GM19240 (cell line): Measurements from ENCODE around the gene INPP5F.

Experiments used
- DNase-seq: peaks from one replicate; pipeline ENCODE4 v3.0.0; 2011; ENCODE audit warnings: low spot score; ENCODE audit not compliant: insufficient read length

INPP5F gene, protein sequence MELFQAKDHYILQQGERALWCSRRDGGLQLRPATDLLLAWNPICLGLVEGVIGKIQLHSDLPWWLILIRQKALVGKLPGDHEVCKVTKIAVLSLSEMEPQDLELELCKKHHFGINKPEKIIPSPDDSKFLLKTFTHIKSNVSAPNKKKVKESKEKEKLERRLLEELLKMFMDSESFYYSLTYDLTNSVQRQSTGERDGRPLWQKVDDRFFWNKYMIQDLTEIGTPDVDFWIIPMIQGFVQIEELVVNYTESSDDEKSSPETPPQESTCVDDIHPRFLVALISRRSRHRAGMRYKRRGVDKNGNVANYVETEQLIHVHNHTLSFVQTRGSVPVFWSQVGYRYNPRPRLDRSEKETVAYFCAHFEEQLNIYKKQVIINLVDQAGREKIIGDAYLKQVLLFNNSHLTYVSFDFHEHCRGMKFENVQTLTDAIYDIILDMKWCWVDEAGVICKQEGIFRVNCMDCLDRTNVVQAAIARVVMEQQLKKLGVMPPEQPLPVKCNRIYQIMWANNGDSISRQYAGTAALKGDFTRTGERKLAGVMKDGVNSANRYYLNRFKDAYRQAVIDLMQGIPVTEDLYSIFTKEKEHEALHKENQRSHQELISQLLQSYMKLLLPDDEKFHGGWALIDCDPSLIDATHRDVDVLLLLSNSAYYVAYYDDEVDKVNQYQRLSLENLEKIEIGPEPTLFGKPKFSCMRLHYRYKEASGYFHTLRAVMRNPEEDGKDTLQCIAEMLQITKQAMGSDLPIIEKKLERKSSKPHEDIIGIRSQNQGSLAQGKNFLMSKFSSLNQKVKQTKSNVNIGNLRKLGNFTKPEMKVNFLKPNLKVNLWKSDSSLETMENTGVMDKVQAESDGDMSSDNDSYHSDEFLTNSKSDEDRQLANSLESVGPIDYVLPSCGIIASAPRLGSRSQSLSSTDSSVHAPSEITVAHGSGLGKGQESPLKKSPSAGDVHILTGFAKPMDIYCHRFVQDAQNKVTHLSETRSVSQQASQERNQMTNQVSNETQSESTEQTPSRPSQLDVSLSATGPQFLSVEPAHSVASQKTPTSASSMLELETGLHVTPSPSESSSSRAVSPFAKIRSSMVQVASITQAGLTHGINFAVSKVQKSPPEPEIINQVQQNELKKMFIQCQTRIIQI

DNA sequence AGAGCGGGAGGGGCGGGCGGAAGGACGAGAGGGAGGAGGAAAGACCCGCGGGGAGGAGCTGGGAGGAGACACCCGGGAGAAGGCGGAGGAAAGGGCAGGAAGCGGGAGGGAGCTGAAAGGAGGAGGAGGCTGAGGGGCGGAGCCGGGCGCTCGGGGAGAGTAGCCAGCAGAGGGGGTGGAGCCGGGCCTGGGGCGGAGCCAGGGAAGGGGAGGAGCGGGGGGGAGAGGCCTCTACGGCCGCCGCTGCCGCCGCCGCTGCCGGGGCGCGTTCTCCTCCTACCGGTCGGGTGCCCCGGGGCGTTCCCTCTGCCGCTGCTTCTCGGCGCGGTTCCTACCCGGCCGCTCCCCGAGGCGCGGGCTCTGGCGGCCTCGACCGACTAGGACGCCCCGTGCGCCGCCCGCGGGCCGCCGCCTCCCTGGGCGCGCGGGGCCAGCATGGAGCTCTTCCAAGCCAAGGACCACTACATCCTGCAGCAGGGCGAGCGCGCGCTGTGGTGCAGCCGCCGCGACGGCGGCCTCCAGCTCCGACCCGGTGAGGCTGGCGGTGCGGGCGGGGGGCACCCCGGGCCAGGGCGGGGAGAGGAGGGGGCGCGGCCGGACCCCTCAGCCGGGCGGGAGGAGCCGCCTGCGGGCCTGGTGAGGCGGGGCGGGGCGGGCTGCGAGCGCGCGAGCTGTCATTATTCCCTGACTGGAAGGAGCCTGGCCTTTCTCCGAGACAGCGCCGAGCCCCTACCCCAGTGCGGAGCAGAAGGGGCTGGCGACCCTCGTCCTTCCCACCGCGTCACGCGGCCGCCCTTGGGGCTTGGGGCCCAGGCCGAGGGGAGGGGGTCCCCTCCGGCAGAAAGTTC is at the start of gene INPP5F:
INPP5F (plus strand) TSS at position 223 of the 848 bp plus-strand sequence; CDS start at position 436, 213 bp downstream.
- DNase-seq: peak; percentile 99

DNA sequence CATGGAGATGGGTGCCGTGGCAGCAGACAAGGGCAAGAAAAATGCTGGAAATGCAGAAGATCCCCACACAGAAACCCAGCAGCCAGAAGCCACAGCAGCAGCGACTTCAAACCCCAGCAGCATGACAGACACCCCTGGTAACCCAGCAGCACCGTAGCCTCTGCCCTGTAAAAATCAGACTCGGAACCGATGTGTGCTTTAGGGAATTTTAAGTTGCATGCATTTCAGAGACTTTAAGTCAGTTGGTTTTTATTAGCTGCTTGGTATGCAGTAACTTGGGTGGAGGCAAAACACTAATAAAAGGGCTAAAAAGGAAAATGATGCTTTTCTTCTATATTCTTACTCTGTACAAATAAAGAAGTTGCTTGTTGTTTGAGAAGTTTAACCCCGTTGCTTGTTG is 48.7 kb upstream of the INPP5F start:
- no peak for DNase-seq

DNA sequence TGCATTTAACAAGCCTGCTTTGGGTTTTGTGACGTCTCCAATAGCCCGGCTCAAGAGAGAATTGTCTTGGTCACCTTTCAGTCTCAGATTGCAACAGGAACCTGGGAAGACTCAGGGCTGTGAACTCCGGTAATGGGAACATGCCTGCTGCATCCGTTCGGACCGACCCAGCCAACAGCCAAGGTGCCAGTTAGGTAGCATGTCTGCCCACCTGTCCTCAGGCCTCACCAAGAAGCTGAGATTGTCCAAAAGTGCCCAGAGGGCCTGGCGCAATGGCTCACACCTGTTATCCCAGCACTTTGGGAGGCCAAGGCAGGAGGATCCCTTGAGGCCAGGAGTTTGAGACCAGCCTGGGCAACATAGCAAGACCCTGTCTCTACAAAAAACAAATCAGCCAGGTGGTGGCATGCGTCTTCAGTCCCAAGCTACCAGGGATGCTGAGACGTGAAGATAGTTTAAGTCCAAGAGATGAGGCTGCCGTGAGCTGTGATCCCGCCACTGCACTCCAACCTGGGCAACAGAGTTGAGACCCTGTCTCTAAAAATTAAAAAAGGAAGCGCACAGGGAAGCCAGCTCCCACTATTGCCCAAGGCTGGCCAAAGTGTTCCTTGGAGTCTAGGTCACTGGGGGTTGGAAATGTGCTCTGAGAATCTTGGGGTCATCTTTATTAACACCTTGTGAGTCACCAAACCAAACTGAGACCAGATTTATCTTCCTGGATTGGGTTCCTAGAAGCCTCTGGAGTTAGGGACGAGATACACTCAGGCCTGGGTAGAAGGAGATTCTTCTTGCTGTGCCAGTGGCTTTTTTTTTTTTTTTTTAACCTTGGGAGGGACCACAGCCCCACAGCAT is 47.7 kb upstream of the INPP5F start:
- no peak for DNase-seq

DNA sequence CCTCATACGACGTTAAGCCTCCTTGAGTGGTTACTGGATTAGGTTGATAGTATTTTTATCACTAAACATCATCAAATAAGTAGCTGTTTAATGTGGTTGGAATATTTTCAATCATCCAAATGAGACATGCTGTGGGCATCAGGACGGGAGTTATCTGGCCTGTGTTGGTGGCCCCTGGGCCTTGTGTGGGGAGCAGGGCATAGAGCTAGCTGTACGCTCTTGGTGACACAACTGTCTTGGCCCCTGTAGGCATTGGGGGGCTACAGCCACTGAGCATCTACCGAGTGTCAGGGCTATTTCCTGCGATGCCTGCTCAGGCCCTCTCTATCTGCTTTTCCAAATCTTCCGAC is 46.4 kb upstream of the INPP5F start:
- no peak for DNase-seq

DNA sequence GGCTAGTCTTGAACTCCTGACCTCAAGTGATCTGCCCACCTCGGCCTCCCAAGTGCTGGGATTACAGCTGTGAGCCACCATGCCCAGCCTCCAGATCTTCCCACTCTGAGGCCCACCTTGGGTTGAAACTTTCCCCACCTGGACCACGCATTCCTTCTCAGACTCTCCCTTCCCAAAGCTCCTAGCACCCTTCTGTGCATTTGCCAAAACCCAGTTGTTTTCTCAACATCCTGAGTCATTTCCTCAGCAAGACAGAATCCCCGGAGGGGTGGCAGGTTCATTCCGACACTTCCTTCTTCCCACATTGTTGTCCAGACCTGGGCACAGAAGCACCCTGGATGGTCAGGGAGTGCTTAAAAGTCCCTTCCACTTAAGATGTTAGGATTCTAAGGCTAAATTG is 45.8 kb upstream of the INPP5F start:
- DNase-seq: no peak

DNA sequence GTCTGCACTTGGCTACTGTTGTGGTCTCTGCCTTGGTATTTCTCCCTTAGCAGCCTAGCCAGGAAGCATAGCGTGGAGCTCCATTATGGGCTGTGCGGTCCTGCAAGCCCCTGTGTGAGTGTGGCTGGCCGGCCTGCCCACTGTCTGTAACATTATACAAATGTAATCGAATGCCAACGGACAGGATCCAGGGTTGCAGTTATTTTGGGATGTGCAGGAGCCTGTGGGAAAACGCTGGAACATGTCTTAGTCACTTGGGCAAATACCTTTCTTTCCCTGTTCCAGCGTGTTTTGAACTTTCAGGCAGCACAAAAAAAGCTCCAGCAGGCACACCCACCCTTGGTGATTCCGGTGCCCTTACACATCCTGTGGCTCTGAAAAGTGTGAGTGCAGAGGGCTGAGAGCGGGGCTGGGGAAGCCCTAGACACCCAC is 45.2 kb upstream of the INPP5F start:
- DNase-seq: no peak

DNA sequence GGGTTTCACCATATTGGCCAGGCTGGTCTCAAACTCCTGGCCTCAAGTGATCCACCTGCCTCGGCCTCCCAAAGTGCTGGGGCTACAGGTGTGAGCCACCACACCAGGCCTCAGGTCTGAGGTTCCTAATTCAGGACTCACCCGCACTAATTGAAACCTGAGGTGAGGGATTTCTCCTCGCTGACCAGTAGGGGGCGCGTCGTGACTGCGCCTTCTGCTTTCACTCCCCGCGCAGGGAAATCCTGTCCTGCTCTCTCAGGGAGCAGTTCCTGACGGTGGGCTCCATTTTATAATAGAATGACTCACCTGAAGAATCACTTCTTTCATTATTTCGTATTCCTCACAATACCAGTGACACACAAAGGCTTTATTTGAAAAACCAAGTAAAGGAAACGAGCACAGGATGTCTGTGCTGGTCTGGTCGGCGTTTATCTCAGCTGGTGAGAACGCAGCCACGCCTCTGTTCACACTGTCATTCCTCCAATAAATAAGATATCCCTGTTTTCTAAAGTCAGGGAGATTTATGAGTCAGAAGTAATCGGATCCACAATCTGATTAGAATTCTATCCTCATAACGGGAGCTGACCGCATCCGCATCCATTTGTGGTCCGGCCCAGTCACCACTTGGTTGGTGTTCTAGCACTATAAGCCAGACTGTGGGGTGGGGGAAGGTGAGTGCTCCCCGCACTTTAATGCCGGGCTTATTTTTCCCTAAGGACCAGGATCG is 39.2 kb upstream of the INPP5F start:
- DNase-seq: peak; percentile 80

DNA sequence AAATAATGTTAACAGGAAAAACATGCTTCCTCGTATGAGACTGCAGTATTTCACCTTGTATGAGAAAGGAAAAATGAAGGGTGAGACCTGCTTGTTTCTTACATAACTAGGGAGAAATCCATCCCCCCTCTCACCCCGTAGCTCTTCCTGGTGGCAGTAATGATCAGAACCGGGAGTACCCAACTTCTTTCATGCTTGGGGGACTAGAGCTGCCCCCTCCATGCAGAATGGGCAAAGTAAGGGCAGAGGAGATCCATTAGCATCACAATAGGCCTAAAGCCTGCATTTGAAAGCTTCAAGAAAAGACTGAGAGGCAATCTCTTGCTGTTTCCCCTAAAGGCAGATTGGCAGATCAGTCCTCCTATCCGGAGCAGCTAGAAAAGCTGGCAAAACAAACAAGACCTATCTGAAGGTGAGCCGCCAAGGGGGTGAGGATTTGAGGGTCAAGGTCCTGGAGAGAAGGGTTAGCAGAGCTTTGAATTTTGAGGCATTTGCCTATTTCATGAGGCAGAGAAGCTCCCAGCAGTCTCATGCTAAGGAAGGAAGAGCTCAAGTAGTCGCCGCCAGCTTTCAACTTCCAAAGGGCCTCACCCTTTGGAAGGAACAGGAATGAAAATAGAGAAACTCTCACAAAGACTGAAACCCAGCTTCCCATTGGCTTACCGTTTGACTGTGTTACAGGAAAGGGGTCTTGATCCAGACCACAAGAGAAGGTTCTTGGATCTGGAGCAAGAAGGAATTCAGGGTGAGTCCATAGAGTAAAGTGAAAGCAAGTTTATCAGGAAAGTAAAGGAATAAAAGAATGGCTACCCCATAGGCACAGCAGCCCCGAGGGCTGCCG is 38.4 kb upstream of the INPP5F start:
- no peak for DNase-seq

DNA sequence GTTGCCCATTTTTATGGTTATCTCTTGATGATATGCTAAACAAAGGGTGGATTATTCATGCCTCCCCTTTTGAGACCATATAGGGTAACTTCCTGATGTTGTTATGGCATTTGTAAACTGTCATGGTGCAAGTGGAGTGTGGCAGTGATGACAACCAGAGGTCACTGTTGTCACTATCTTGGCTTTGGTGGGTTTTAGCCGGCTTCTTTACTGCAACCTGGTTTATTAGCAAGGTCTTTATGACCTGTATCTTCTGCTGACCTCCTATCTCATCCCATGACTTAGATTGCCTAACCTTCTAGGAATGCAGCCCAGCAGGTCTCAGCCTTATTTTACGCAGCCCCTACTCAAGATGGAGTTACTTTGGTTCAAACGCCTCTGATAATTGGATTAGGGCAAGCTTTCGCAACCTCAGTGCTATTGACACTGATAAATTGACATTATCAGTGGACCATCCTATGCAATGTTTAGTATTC is 37.8 kb upstream of the INPP5F start:
- no peak for DNase-seq

DNA sequence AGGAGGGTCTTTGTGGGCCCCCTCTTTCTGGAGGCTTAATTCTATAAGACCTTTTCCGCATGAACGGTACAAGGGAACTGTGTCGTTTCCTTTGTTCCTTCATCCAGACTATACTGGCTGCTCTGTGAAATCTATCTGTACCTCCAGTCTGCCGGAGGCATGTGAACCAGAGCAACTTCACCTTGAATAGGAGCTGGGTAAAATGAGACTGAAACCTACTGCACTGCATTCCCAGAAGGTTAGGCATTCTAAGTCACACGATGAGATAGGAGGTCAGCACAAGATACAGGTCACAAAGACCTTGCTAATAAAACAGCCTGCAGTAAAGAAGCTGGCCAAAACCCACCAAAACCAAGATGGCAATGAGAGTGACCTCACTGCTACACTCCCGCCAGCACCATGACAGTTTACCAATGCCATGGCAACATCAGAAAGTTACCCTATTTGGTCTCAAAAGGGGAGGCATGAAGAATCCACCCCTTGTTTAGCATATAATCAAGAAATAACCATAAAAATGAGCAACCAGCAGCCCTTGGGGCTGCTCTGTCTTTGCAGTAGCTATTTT is 36.8 kb upstream of the INPP5F start:
- DNase-seq: no peak

DNA sequence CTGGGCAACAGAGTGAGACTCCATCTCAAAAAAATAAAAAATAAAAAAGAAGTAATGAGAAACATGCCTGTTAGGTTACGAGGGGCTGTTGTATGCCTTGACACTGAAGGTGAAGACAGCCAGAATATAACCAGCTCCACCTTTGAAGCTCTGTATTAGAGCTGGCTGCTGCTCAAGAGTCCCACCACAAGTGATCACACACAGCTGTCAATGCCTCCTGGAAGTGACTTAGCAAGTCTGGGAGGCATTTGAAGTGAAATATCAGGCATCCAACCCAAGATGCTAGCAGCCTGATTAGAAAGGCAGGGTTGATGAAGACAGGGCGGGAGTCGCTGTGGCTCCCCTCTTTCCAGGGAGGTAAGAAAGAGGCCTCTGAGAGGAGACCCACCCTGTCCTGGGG is 34.1 kb upstream of the INPP5F start:
- no peak for DNase-seq

DNA sequence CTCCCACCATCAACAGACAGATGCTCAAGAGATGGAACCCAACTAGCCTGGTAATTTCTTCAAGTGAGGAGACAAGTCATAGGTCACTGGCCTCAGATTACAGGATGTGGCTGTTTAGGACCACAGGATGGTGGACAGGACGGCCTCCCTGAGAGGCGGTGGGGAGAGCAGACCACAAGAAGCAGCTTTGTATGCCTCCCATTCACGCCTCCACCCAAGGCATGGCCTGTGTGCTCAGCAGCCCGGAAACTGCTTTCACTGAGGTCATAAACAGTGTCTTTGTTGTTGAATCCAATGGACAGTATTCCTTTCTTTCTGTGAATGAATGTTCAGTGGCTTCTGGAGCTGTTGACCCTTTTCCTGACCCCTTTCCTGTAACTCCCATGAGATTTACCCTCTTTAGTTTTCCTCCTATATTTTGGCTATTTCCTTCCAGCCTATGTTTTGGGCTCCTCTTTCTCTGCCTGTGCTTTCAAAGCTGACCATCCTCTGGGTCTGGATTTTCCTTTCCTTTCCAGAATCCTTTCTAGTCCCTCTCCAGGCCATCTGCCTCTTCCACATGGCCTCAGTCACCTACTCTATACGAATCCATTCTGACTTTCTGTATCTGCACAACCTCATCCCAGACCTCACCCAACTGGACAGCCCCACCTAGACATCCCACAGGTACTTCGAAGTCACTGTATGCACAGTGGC is 32.4 kb upstream of the INPP5F start:
- no peak for DNase-seq

DNA sequence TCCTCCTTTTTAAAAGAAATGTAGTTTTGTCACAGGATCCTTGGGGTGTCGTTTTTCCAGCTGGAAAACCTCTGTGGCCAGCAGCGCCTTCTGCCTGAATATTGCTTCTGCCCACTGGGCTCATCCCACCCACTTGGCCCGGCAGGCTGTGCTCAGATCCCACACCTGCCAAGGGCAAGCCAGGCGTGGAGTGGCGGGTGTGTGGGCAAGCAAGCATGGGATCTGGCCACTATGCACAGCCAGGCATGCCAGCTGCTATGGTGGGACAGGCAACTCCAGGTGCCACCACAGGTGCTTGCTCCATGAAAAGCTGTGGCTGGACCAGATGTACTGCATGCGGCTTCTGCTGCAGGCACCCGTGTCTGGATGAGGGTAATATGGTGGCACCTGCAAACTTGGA is 31.2 kb upstream of the INPP5F start:
- no peak for DNase-seq

DNA sequence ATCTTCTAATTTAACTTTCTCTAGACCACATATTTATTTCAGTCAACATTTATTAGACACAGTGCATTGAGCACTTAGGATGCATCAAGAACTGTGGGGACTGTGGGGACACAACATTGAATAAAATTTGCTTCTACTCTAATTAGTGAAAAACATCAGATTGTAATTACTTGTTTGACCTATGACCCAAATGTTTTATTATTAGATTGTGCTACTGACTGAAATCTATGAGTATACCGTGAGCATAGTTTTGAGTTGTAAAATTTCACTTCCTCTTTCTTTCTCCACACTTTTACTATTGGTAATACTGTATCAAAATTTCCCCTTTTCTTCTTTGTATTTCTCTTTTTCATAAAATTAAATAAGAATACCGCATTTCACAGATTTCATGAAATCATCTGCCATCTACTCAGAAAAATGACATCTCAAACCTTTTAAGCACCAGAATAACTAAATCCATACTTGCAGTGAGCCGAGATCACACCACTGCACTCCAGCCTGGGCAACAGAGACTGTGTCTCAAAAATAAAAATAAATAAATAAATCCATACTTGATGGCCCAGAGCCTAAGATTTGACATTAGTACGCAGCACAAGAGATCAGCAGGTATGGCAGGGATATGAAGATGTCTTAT is 25.4 kb upstream of the INPP5F start:
- no peak for DNase-seq

DNA sequence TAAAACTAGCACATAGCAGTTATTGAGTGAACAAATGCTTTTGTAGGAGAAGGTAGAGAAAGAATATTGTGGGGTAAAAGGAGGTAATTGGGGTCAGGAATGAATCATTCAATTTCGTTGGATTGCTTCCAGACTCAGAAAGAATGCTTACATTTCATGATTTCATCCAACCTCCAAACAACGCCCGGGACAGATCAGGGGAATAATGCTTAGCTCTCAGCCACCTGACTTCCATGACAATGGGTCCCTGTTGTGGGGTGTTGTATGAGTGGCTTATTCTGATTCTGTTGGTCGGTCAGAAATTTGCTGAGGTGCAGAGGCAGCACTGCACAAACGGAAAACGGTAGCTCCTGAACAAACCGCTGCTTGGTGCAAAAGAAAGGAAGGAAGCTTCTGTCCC is 24.0 kb upstream of the INPP5F start:
- DNase-seq: no peak

DNA sequence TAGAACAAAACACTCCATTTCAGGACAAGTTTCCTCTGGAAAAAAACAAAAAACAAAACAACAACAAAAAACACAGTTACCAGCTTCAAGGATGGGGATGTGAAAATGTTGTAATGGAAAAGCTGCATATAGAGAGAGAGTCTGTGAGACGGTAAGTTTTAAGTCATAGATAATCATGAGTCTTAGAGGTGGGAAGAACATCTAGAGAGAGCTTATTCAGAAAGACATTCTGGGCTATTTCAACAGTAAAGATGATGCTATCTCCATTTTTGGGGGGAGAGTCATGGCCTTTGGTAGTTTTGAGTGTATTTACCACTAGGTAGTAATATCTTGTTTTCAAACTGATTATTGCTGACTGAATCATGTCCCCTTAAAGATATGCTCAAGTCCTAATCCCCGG is 23.3 kb upstream of the INPP5F start:
- DNase-seq: no peak

DNA sequence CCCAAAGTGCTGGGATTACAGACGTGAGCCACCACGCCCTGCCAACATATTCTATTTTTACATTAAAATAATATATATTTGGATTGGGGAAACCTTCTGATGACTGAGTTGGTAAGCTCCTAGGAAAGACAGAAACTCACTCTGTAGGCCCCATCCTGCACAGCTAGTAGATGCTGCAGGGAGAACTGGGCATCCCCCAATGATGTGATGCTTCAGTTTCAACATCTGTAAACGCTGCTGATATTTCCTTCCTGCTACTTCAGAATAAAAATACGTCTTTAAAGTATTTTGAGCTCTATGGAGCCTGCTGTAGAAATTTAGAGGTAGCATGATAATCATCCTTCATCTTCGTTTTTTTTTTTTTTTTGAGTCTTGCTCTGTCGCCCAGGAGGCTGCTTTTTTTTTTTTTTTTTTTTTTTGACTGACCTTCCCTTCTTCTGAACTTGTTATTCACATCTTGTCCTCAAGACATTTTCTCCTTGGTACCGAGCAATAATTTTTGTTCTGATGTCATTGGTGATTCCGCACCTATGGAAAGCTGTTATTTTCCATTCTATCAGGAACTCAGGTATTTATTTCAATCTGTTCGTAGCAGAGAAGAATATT is 21.8 kb upstream of the INPP5F start:
- DNase-seq: no peak
